GM12878 (cell line): ENCODE data around the gene TBX10. TPM values are rescaled to one million over a fixed set of nuclear protein-coding genes. Genes with fewer than 3 reads are reported as not detected.
"Not testable (repeated sequence)": the region's sequence is repeated elsewhere in the genome, so short reads cannot be mapped to it uniquely, and the experiment has no call there.

Experiments
- ATAC-seq: fragments of 200-7000 bp; cut with Tn5 transposase; 3 replicates; pipeline ENCODE4 v1.9.1; 2020; ENCODE audit warnings: mild to moderate bottlenecking, moderate library complexity
- BruUV-seq: library from RNA; stranded (reverse); fragments of 400-500 nt; replicated peaks from 2 replicates; lab custom pipeline; 2021; lab: Mats Ljungman, UMichigan
- CTCF ChIA-PET: fragments of 300-600 bp; sonication (Branson Sonifier 250); formaldehyde crosslinking; extraction: SDS; loops from one replicate; lab custom pipeline; 2021; ENCODE audit warnings: inconsistent platforms; lab: Yijun Ruan, JAX
- POLR2A ChIA-PET: fragments of 350-600 bp; formaldehyde crosslinking; extraction: SDS; loops from one replicate; lab custom pipeline; 2021; ENCODE audit warnings: inconsistent platforms; lab: Charles Lee
- RAD21 ChIA-PET: fragments of 300-600 bp; sonication (Branson Sonifier 250); formaldehyde crosslinking; loops from one replicate; lab custom pipeline; 2023; ENCODE audit warnings: antibody characterized with exemption; ENCODE audit not compliant: unreplicated experiment; lab: Charles Lee
- SMC1A ChIA-PET: fragments of 300-600 bp; sonication (Branson Sonifier 250); formaldehyde crosslinking; loops from one replicate; lab custom pipeline; 2023; ENCODE audit not compliant: unreplicated experiment, uncharacterized antibody; lab: Charles Lee
- DNase-seq: peaks from one replicate; pipeline ENCODE4 v3.0.0-alpha.2; 2011; ENCODE audit warnings: low read depth, low spot score
- FAIRE-seq: peaks from 3 replicates; lab custom pipeline; 2011; peaks lifted over from hg19 to GRCh38; lab: Jason Lieb, UNC
- H2AFZ ChIP-seq: 2 replicates; pipeline ENCODE4 v1.6.0; 2011; ENCODE audit warnings: low read depth, low read length, control low read depth; ENCODE audit not compliant: control insufficient read depth
- H3K27ac ChIP-seq: 2 replicates; pipeline ENCODE4 v1.5.1; 2011; ENCODE audit warnings: control low read depth; ENCODE audit not compliant: control insufficient read depth, insufficient read depth
- H3K27me3 ChIP-seq, 2 experiments: replicated peaks in 1 of 2; 2 replicates each; pipeline versions ENCODE4 v1.6.0 to v1.6.1; 2011; ENCODE audit warnings: low read length in 1 of 2; ENCODE audit not compliant: control insufficient read depth in 2 of 2, insufficient read depth in 2 of 2
- H3K36me3 ChIP-seq, 2 experiments: 2 replicates each; pipeline ENCODE4 v1.5.1; 2011; ENCODE audit warnings: low read length in 1 of 2; ENCODE audit not compliant: control insufficient read depth in 2 of 2, insufficient read depth in 2 of 2
- H3K4me1 ChIP-seq: 2 replicates; pipeline ENCODE4 v1.6.1; 2011; ENCODE audit warnings: mild to moderate bottlenecking, low read length, moderate library complexity, mixed read lengths; ENCODE audit not compliant: control insufficient read depth, insufficient read depth
- H3K4me2 ChIP-seq: 2 replicates; pipeline ENCODE4 v1.6.0; 2011; ENCODE audit warnings: control low read depth; ENCODE audit not compliant: control insufficient read depth, insufficient read depth
- H3K4me3 ChIP-seq: fragments of 200-600 bp; sonication (generic); 2 replicates; pipeline ENCODE4 v1.5.1; 2016
- H3K79me2 ChIP-seq: 2 replicates; pipeline ENCODE4 v1.6.0; 2011; ENCODE audit warnings: low read length; ENCODE audit not compliant: control insufficient read depth, insufficient read depth
- H3K9ac ChIP-seq: 2 replicates; pipeline ENCODE4 v1.8.0; 2011; ENCODE audit warnings: low read length, control low read depth, mixed read lengths; ENCODE audit not compliant: control insufficient read depth, insufficient read depth
- H3K9me3 ChIP-seq: replicated peaks from 3 replicates; pipeline ENCODE4 v1.5.1; 2011; ENCODE audit warnings: mild to moderate bottlenecking, low read length; ENCODE audit not compliant: control insufficient read depth, insufficient read depth
- H4K20me1 ChIP-seq: 2 replicates; pipeline ENCODE4 v1.6.0; 2011; ENCODE audit not compliant: control insufficient read depth, insufficient read depth
- BHLHE40 ChIP-seq, 2 experiments: fragments of 450-650 bp in 1 of 2; IDR thresholded peaks; 2 replicates each; pipeline ENCODE4 v1.6.1; 2011 to 2017; ENCODE audit warnings: low read depth in 2 of 2, borderline replicate concordance in 1 of 2, improper control_type of control experiment in 1 of 2, low read length in 1 of 2, mild to moderate bottlenecking in 1 of 2
- MTA3 ChIP-seq: IDR thresholded peaks from 2 replicates; pipeline ENCODE4 v1.6.1; 2012; ENCODE audit warnings: low read length, inconsistent platforms, borderline replicate concordance
- PBX3 ChIP-seq: IDR thresholded peaks from 2 replicates; pipeline ENCODE4 v1.6.1; 2011; ENCODE audit warnings: mild to moderate bottlenecking, low read depth, low read length, moderate library complexity; ENCODE audit not compliant: insufficient replicate concordance
- POLR2AphosphoS5 ChIP-seq: IDR thresholded peaks from 2 replicates; pipeline ENCODE4 v1.6.1; 2011; ENCODE audit warnings: mild to moderate bottlenecking, low read length, inconsistent platforms
- RUNX3 ChIP-seq: IDR thresholded peaks from 2 replicates; pipeline ENCODE4 v1.6.1; 2012; ENCODE audit warnings: low read length, inconsistent platforms
- ZNF622 ChIP-seq: fragments of 450-650 bp; IDR thresholded peaks from 2 replicates; pipeline ENCODE4 v1.6.1; 2017; ENCODE audit warnings: mild to moderate bottlenecking, inconsistent platforms
- ZNF687 ChIP-seq: fragments of 450-650 bp; IDR thresholded peaks from 2 replicates; pipeline ENCODE4 v1.6.1; 2017; ENCODE audit warnings: mild to moderate bottlenecking, moderate library complexity
- WGBS: methylation state at CpG from one replicate; pipeline ENCODE4 v1.1.6; 2016; ENCODE audit warnings: low lambda C conversion rate; ENCODE audit not compliant: insufficient replicate concordance, insufficient coverage; ENCODE audit errors: missing lambda C conversion rate; 5-methylcytosine and 5-hydroxymethylcytosine counted together
- in situ Hi-C: fragments of 300-500 bp; cut with MboI; formaldehyde crosslinking; loops from 9 replicates; pipeline ENCODE4 v1.14.3; 2018; ENCODE audit warnings: mixed read lengths
- intact Hi-C: fragments of 100-400 bp; cut with micrococcal nuclease; formaldehyde crosslinking; loops from one replicate; pipeline ENCODE4 v1.14.2; 2022; ENCODE audit not compliant: unreplicated experiment
- polyA plus RNA-seq, 11 experiments: library from polyadenylated mRNA; depleted of rRNA in 4 of 11; unstranded in 6 of 11; stranded (reverse) in 5 of 11; fragments of >200 nt; fragmentation: Nextera tagmentation in 4 of 11; fragmentation: Illumina TruSeq in 1 of 11; extraction: Ambion mirVana in 4 of 11; extraction: Trizol in 1 of 11; gene quantifications; 1 replicate in 1 of 11; 2 replicates in 10 of 11; pipeline versions ENCODE4 v1.2.1 to v1.2.3, GENCODE V29; 2011 to 2016; ENCODE audit warnings: inconsistent platforms in 2 of 11, missing spikeins in 2 of 11, low read depth in 1 of 11
- total RNA-seq, 4 experiments: library from RNA; depleted of rRNA in 3 of 4; stranded (reverse); fragments of >200 nt in 3 of 4; fragmentation: Illumina TruSeq in 1 of 4; extraction: Trizol in 1 of 4; gene quantifications; 2 replicates each; pipeline versions ENCODE4 v1.2.1 to v1.2.3, GENCODE V29; 2013 to 2021
- TF ChIP-seq, protein P1 (sequence below): fragments of 450-650 bp; IDR thresholded peaks from 2 replicates; pipeline ENCODE4 v1.6.1; 2016; ENCODE audit warnings: mild to moderate bottlenecking

TBX10 gene
- total and polyA plus RNA-seq, 10 of the 15 experiments (the other 5 are each of a cell fraction or from before 2014, with no cell fraction given), result 0.10 to 0.44 (median 0.20) TPM; not detected in 4

DNA sequence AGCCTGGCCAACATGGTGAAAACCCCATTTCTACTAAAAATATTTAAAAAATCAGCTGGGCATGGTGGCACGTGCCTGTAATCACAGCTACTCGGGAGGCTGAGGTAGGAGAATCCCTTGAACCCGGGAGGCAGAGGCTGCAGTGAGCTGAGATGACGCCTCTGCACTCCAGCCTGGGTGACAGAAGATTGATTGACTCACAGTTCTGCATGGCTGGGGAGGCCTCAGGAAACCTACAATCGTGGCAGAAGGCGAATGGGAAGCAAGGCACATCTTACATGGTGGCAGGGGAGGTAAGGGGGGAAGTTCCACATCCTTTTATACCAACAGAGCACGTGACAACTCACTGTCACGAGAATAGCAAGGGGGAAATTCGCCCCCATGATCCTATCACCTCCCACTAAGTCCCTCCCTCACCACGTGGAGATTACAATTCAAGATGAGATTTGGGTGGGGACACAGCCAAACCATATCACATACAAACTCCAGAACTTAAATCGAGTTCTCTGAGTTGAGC is 50.6 kb downstream of the TBX10 start:
- in situ Hi-C loops, BruUV-seq, ATAC-seq, H4K20me1 ChIP-seq, H2AFZ ChIP-seq, DNase-seq, H3K27me3 ChIP-seq, H3K9ac ChIP-seq, H3K4me3 ChIP-seq, H3K36me3 ChIP-seq, FAIRE-seq, H3K9me3 ChIP-seq: not testable (repeated sequence)
- H3K79me2 ChIP-seq, result peaks cover 29% of the 10 kb centered on the region
- TF ChIP-seq PBX3, result peak; percentile 19
- peak; percentile 40; the same call in 1 of the 2 replicates for TF ChIP-seq POLR2AphosphoS5
- TF ChIP-seq ZNF622, result peak; percentile 13; the same call in 1 of the 2 replicates
- 0 out of 2 replicates have a peak, but pooled peaks have one; percentile 21 for TF ChIP-seq MTA3
- TF ChIP-seq, protein P1, sequence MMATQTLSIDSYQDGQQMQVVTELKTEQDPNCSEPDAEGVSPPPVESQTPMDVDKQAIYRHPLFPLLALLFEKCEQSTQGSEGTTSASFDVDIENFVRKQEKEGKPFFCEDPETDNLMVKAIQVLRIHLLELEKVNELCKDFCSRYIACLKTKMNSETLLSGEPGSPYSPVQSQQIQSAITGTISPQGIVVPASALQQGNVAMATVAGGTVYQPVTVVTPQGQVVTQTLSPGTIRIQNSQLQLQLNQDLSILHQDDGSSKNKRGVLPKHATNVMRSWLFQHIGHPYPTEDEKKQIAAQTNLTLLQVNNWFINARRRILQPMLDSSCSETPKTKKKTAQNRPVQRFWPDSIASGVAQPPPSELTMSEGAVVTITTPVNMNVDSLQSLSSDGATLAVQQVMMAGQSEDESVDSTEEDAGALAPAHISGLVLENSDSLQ, result peak; percentile 50; the same call in 1 of the 2 replicates
- peak; percentile 42 to 73; a peak in 2 of 4 replicates for TF ChIP-seq BHLHE40 (IDR thresholded peaks at IDR 0.05; ENCODE audit: borderline replicate concordance in 1 of 2, low read depth in 2 of 2, low read length in 1 of 2)
- peak; percentile 23; the same call in 1 of the 2 replicates for TF ChIP-seq RUNX3
- TF ChIP-seq ZNF687, result 0 out of 2 replicates have a peak, but pooled peaks have one; percentile 30
- 49% methylated on average over 11 of the region's 11 CpGs for WGBS
- ChIA-PET POLR2A (interaction anchor here (1.1 to 1.4 kb wide), 2 partner anchors 25 to 185 kb away, joined by 3 to 4 read pairs; partner anchors contain the start of gene TBC1D10C), CTCF (interaction anchor here (1.1 to 1.8 kb wide), 5 partner anchors 10 to 187 kb away, joined by 4 to 7 read pairs (median 5); partner anchors contain the start of genes NUDT8 and PPP1CA), RAD21 (interaction anchor here (0.8 to 1.3 kb wide), 2 partner anchors 41 kb away, joined by 3 to 5 read pairs; partner anchors contain the start of gene NUDT8), SMC1A (interaction anchor here (0.6 to 3.3 kb wide), 5 partner anchors 10 to 207 kb away, joined by 4 to 9 read pairs (median 4); no protein-coding TSS in a partner anchor)
- intact Hi-C loops, result loop anchor here (2.0 kb wide), 1 partner anchor 18 kb away; the partner anchor contains the start of gene NDUFV1
- peaks cover 45% of the 10 kb centered on the region for H3K4me1 ChIP-seq
- H3K4me2 ChIP-seq, result peak overlapping the region; percentile 57
- peak overlapping the region; percentile 64 for H3K27ac ChIP-seq
